OCI-LY3 (cell line): ENCODE results near the gene CETP.

ENCODE experiments used
- H2AFZ ChIP-seq: fragments of 200-600, 300-600 bp; shearing (Covaris generic); 2 replicates; pipeline ENCODE4 v1.6.0; 2014; ENCODE audit warnings: antibody characterized with exemption, low read depth, low read length
- H3K27ac ChIP-seq: fragments of 200-600, 300-600 bp; sonication (generic); 2 replicates; pipeline ENCODE4 v1.5.1; 2014; ENCODE audit warnings: mild to moderate bottlenecking, low read length, moderate library complexity, mixed read lengths
- H3K27me3 ChIP-seq: fragments of 200-600, 300-600 bp; sonication (generic); 2 replicates; pipeline ENCODE4 v1.6.1; 2014; ENCODE audit warnings: low read depth, low read length, mixed read lengths
- H3K36me3 ChIP-seq: fragments of 200-600, 300-600 bp; sonication (generic); replicated peaks from 2 replicates; pipeline ENCODE3; 2014; ENCODE audit warnings: low read depth, low read length, mixed read lengths
- H3K4me1 ChIP-seq: fragments of 300-600, 200-600 bp; sonication (generic); 2 replicates; pipeline ENCODE4 v1.6.1; 2014; ENCODE audit warnings: low read length, mixed read lengths
- H3K4me2 ChIP-seq: fragments of 200-600, 300-600 bp; sonication (generic); 2 replicates; pipeline ENCODE4 v1.6.1; 2014; ENCODE audit warnings: low read length, mixed read lengths
- H3K4me3 ChIP-seq: fragments of 300-600, 200-600 bp; sonication (generic); 2 replicates; pipeline ENCODE4 v1.5.1; 2014; ENCODE audit warnings: antibody characterized with exemption, mild to moderate bottlenecking, low read length, moderate library complexity
- H3K79me2 ChIP-seq: fragments of 300-600, 200-600 bp; shearing (Covaris generic); 2 replicates; pipeline ENCODE4 v1.6.1; 2014; ENCODE audit warnings: mild to moderate bottlenecking, low read length, mixed read lengths
- H3K9ac ChIP-seq: fragments of 300-600, 200-600 bp; shearing (Covaris generic); 2 replicates; pipeline ENCODE4 v1.6.0; 2014; ENCODE audit warnings: mild to moderate bottlenecking, low read length, moderate library complexity
- H3K9me3 ChIP-seq: fragments of 200-600, 300-600 bp; shearing (Covaris generic); 2 replicates; pipeline ENCODE4 v1.6.1; 2014; ENCODE audit warnings: low read length, mixed read lengths; ENCODE audit not compliant: insufficient read depth
- H4K20me1 ChIP-seq: fragments of 200-600, 300-600 bp; sonication (generic); 2 replicates; pipeline ENCODE4 v1.6.1; 2016; ENCODE audit warnings: low read length, mixed read lengths; ENCODE audit not compliant: insufficient read depth
- CTCF ChIP-seq: fragments of 200-600, 300-600 bp; sonication (generic); IDR thresholded peaks from 2 replicates; pipeline ENCODE4 v1.5.1; 2014; ENCODE audit warnings: antibody characterized with exemption, low read length, low read depth
- EZH2phosphoT487 ChIP-seq: fragments of 200-600 bp; shearing (Covaris generic); IDR thresholded peaks from 2 replicates; pipeline ENCODE4 v1.6.1; 2018; ENCODE audit warnings: antibody characterized with exemption, mixed run types, low read depth

The CETP gene

GRCh38 chr16:57023541-57024249 lies 61.9 kb downstream of the CETP start:
- H2AFZ ChIP-seq = no peak overlapping the region
- H3K4me2 ChIP-seq = no peak overlapping the region
- H3K27me3 ChIP-seq = no peaks in the 10 kb centered on the region
- H3K4me1 ChIP-seq = no peaks in the 10 kb centered on the region
- H3K4me3 ChIP-seq = no peak overlapping the region
- H3K27ac ChIP-seq = no peak overlapping the region
- H3K79me2 ChIP-seq = no peaks in the 10 kb centered on the region
- H3K36me3 ChIP-seq = peaks cover 29% of the 10 kb centered on the region
- no peak for TF ChIP-seq CTCF
- TF ChIP-seq EZH2phosphoT487 = no peak
- H3K9ac ChIP-seq = no peak overlapping the region
- H4K20me1 ChIP-seq = no peaks in the 10 kb centered on the region
- no peaks in the 10 kb centered on the region for H3K9me3 ChIP-seq

DNA sequence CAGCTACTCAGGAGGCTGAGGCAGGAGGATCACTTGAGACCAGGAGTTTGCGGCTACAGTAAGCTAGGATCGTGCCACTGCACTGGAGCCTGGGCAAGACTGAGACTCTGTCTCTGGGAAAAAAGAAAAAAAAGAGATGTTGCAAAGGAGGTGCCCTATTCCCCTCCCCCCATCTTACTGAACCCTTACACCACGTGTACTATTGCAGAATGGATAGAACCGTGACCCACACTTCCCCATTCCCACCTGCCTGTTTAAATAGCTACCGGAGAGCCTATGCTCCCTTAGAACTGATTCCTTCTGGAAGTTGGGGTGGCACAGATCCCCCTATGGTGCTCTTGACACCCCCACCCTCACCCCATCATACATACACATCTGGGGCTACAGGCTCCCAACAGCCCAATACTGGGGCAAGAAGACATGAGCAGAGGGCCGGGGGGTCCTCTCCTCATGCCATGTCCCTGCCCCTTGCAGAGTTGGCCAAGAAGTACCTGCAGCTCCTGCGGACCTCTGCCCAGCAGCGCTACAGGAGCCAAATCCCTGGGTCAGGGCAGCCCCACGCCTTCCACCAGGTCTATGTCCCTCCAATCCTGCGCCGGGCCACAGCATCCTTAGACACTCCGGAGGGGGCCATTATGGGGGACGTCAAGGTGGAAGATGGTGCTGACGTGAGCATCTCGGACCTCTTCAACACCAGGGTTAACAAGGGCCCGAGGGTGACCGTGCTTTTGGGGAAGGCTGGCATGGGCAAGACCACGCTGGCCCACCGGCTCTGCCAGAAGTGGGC lies 63.3 kb downstream of the CETP start:
- Histone ChIP-seq H3K9ac (no peak overlapping the region), H2AFZ (no peak overlapping the region), H4K20me1 (no peaks in the 10 kb centered on the region), H3K27ac (no peak overlapping the region), H3K79me2 (no peaks in the 10 kb centered on the region), H3K36me3 (peaks cover 23% of the 10 kb centered on the region), H3K27me3 (no peaks in the 10 kb centered on the region), H3K9me3 (no peaks in the 10 kb centered on the region), H3K4me2 (no peak overlapping the region), H3K4me3 (no peak overlapping the region), H3K4me1 (no peaks in the 10 kb centered on the region)
- TF ChIP-seq CTCF (no peak), EZH2phosphoT487 (no peak)

DNA sequence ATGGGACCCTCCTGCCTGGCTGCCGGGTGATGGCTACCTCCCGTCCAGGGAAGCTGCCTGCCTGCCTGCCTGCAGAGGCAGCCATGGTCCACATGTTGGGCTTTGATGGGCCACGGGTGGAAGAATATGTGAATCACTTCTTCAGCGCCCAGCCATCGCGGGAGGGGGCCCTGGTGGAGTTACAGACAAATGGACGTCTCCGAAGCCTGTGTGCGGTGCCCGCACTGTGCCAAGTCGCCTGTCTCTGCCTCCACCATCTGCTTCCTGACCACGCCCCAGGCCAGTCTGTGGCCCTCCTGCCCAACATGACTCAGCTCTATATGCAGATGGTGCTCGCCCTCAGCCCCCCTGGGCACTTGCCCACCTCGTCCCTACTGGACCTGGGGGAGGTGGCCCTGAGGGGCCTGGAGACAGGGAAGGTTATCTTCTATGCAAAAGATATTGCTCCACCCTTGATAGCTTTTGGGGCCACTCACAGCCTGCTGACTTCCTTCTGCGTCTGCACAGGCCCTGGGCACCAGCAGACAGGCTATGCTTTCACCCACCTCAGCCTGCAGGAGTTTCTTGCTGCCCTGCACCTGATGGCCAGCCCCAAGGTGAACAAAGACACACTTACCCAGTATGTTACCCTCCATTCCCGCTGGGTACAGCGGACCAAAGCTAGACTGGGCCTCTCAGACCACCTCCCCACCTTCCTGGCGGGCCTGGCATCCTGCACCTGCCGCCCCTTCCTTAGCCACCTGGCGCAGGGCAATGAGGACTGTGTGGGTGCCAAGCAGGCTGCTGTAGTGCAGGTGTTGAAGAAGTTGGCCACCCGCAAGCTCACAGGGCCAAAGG lies 64.4 kb downstream of the CETP start:
- Histone ChIP-seq H3K9me3 (no peaks in the 10 kb centered on the region), H2AFZ (no peak overlapping the region), H3K36me3 (peaks cover 17% of the 10 kb centered on the region), H3K4me2 (no peak overlapping the region), H3K27ac (no peak overlapping the region), H3K4me1 (no peaks in the 10 kb centered on the region), H3K27me3 (no peaks in the 10 kb centered on the region), H4K20me1 (no peaks in the 10 kb centered on the region), H3K79me2 (no peaks in the 10 kb centered on the region), H3K4me3 (no peak overlapping the region), H3K9ac (no peak overlapping the region)
- TF ChIP-seq EZH2phosphoT487 (no peak), CTCF (no peak)

GRCh38 chr16:57026778-57027062 lies 65.0 kb downstream of the CETP start:
- Histone ChIP-seq H3K79me2 (no peaks in the 10 kb centered on the region), H3K4me3 (no peak overlapping the region), H3K27me3 (no peaks in the 10 kb centered on the region), H3K9ac (no peak overlapping the region), H2AFZ (no peak overlapping the region), H3K4me2 (no peak overlapping the region), H4K20me1 (no peaks in the 10 kb centered on the region), H3K4me1 (no peaks in the 10 kb centered on the region), H3K9me3 (no peaks in the 10 kb centered on the region), H3K36me3 (peaks cover 17% of the 10 kb centered on the region), H3K27ac (no peak overlapping the region)
- no peak for TF ChIP-seq CTCF
- no peak for TF ChIP-seq EZH2phosphoT487
